SK-N-MC (cell line): Measurements from ENCODE around the gene MR1.

Source experiments
- EZH2 ChIP-seq: fragments of 200-600 bp; sonication (generic); IDR thresholded peaks from one replicate; pipeline ENCODE4 v1.6.1; 2017; ENCODE audit warnings: antibody characterized with exemption
- FOXP2 ChIP-seq: optimal IDR thresholded peaks from 2 replicates; pipeline ENCODE3; 2011; ENCODE audit warnings: mild to moderate bottlenecking, moderate library complexity; ENCODE audit not compliant: insufficient read depth; ENCODE audit errors: extremely low read length, control extremely low read depth
- POLR2AphosphoS5 ChIP-seq: IDR thresholded peaks from 2 replicates; pipeline ENCODE4 v1.6.1; 2012; ENCODE audit warnings: mild to moderate bottlenecking, low read depth, low read length, borderline replicate concordance

DNA sequence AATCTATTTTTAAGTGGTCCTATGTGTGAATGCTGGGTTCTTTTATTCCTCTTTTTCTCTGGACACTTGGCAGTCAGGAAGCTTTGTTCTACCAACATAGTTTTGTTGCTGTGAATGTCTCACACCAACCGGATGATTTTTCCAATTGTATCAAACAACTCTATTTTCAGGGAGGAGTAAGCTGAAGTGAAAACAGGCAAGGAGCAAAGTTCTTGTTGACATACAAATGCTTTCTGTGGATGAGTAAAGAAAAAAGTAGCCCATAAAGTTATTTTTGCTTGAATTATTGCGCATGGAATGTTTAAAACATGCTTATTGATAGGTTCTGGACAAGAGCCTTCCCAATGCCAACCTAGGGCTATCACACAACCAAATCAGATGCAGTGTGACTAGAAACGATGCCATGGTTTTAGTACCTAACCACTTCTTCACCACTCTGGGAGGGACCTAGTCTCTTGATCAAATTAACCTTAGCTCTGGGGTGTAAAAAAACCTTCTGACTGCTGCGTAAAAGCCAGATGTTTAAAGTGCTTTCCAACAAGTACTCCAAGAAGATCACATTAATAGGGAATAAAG, 59.2 kb downstream of the MR1 start:
- TF ChIP-seq EZH2, result no peak
- no peak for TF ChIP-seq POLR2AphosphoS5
- no peak for TF ChIP-seq FOXP2
